GM12878 (cell line): ENCODE data around the gene PHF8. TPM values are rescaled to one million over a fixed set of nuclear protein-coding genes. Genes with fewer than 3 reads are reported as not detected.

Experiments used
- EED ChIP-seq: sonication (generic); IDR thresholded peaks from 2 replicates; pipeline ENCODE4 v1.6.1; 2016; ENCODE audit warnings: antibody characterized with exemption, low read depth
- SMC3 ChIP-seq: IDR thresholded peaks from 2 replicates; pipeline ENCODE4 v1.6.1; 2011; ENCODE audit warnings: low read length, improper control_type of control experiment, borderline replicate concordance
- USF1 ChIP-seq: IDR thresholded peaks from 2 replicates; pipeline ENCODE4 v1.6.1; 2011; ENCODE audit warnings: borderline replicate concordance, low read depth, mild to moderate bottlenecking, moderate library complexity, mixed read lengths, low read length; ENCODE audit not compliant: insufficient read depth; ENCODE audit errors: extremely low read length
- polyA plus RNA-seq, 11 experiments: library from polyadenylated mRNA; depleted of rRNA in 4 of 11; unstranded in 6 of 11; stranded (reverse) in 5 of 11; fragments of >200 nt; fragmentation: Nextera tagmentation in 4 of 11; fragmentation: Illumina TruSeq in 1 of 11; extraction: Ambion mirVana in 4 of 11; extraction: Trizol in 1 of 11; gene quantifications; 1 replicate in 1 of 11; 2 replicates in 10 of 11; pipeline versions ENCODE4 v1.2.1 to v1.2.3, GENCODE V29; 2011 to 2016; ENCODE audit warnings: inconsistent platforms in 2 of 11, missing spikeins in 2 of 11, low read depth in 1 of 11
- small RNA-seq: library from RNA; depleted of rRNA; stranded (forward); fragments of <200 nt; gene quantifications from one replicate; pipeline ENCODE3, GENCODE V24; 2014
- total RNA-seq, 4 experiments: library from RNA; depleted of rRNA in 3 of 4; stranded (reverse); fragments of >200 nt in 3 of 4; fragmentation: Illumina TruSeq in 1 of 4; extraction: Trizol in 1 of 4; gene quantifications; 2 replicates each; pipeline versions ENCODE4 v1.2.1 to v1.2.3, GENCODE V29; 2013 to 2021

PHF8 gene
- total and polyA plus RNA-seq, 10 of the 15 experiments (the other 5 are each of a cell fraction or from before 2014, with no cell fraction given) = 2.4 to 23.7 (median 12.7) TPM

DNA sequence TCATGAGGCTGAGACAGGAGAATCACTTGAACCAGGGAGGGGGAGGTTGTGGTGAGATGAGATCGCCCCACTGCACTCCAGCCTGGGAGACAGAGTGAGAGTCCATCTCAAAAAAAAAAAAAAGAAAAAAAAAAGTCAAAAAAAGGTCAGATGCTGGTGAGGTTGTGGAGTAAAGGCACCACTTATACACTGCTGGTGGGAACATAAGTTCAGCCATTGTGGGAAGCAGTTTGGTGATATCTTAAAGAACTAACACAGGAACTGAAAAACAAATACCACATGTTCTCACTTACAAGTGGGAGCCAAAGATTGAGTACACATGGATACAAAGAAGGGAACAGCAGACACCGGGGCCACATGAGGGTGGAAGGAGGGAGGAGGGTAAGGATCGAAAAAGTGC is 149.0 kb downstream of the PHF8 start (continued):
- no peak for TF ChIP-seq USF1
- TF ChIP-seq SMC3 = no peak
- no peak for TF ChIP-seq EED

Small RNAs within 50 kb of the gene (small RNA-seq; reads per million reads assigned to genes)
- 3.7 reads per million, percentile 81 among the genes with 10 or more reads in this experiment for gene RNA5SP505

Other genes with a start within 250 kb of the PHF8 start
- gene FAM120C, start 138.8 kb upstream of the PHF8 start, total RNA-seq (2014; rRNA removed) = 3.9 and 8.4 TPM in 2 replicates
- gene FAM120C, start 138.8 kb upstream of the PHF8 start, total RNA-seq (2014; rRNA removed; fragmentation: Illumina TruSeq; extraction: Trizol) = 2.9 and 3.2 TPM in 2 replicates
- 9.4 and 11.1 TPM in 2 replicates for gene FAM120C, start 138.8 kb upstream of the PHF8 start, total RNA-seq (2021)
- 3.6 and 3.9 TPM in 2 replicates for gene FAM120C, start 138.8 kb upstream of the PHF8 start, polyA plus RNA-seq (2011; rRNA removed)
- gene FAM120C, start 138.8 kb upstream of the PHF8 start, polyA plus RNA-seq (2014; fragmentation: Illumina TruSeq; extraction: Trizol) = 3.2 and 4.6 TPM in 2 replicates
- 1 to 10 TPM; 1.3 to 1.4 TPM for gene FAM120C, start 138.8 kb upstream of the PHF8 start, polyA plus RNA-seq (2014; fragmentation: Nextera tagmentation; extraction: Ambion mirVana)
- 9.8 and 11.1 TPM in 2 replicates for gene FAM120C, start 138.8 kb upstream of the PHF8 start, polyA plus RNA-seq (2014; rRNA removed)
- gene FAM120C, start 138.8 kb upstream of the PHF8 start, polyA plus RNA-seq (2016; fragmentation: Nextera tagmentation; extraction: Ambion mirVana) = 1 to 10 TPM; 5.9 to 6.8 TPM